Keratinocyte (primary cell): Measurements from ENCODE around the gene RABGGTA. TPM values are rescaled to one million over a fixed set of nuclear protein-coding genes. Genes with fewer than 3 reads are reported as not detected.

Experiments used
- DNase-seq: peaks from one replicate; pipeline ENCODE4 v3.0.0-alpha.2; 2011; ENCODE audit warnings: low read depth, missing footprints, low spot score
- FAIRE-seq: peaks from 2 replicates; lab custom pipeline; 2011; peaks lifted over from hg19 to GRCh38; lab: Jason Lieb, UNC
- H2AFZ ChIP-seq: 2 replicates; pipeline ENCODE4 v1.6.0; 2012; ENCODE audit warnings: low read length, control low read depth, inconsistent platforms; ENCODE audit not compliant: control insufficient read depth
- H3K27ac ChIP-seq: 2 replicates; pipeline ENCODE4 v1.5.1; 2011; ENCODE audit warnings: low read length; ENCODE audit not compliant: control insufficient read depth, insufficient read depth
- H3K27me3 ChIP-seq: 3 replicates; pipeline ENCODE4 v1.6.0; 2011; ENCODE audit warnings: low read length; ENCODE audit not compliant: control insufficient read depth, insufficient read depth; ENCODE audit errors: extremely low read depth
- H3K36me3 ChIP-seq, 2 experiments: 2 replicates in 1 of 2; 3 replicates in 1 of 2; pipeline ENCODE4 v1.5.1; 2011; ENCODE audit warnings: low read length in 2 of 2, mild to moderate bottlenecking in 1 of 2; ENCODE audit not compliant: control insufficient read depth in 2 of 2, insufficient read depth in 2 of 2; ENCODE audit errors: extremely low read depth in 1 of 2
- H3K4me1 ChIP-seq: 3 replicates; pipeline ENCODE4 v1.5.1; 2011; ENCODE audit warnings: low read length; ENCODE audit not compliant: control insufficient read depth, insufficient read depth; ENCODE audit errors: extremely low read depth
- H3K4me2 ChIP-seq: 3 replicates; pipeline ENCODE4 v1.6.0; 2011; ENCODE audit warnings: low read depth, low read length; ENCODE audit not compliant: control insufficient read depth, insufficient read depth; ENCODE audit errors: extremely low read depth
- H3K4me3 ChIP-seq, 3 experiments: fragments of 200-600 bp in 1 of 3; sonication (generic) in 1 of 3; 2 replicates in 2 of 3; 3 replicates in 1 of 3; pipeline ENCODE4 v1.5.1; 2011 to 2016; ENCODE audit warnings: low read length in 3 of 3, mild to moderate bottlenecking in 3 of 3, control low read depth in 2 of 3, inconsistent platforms in 1 of 3, low read depth in 1 of 3, mixed read lengths in 1 of 3, mixed run types in 1 of 3, moderate library complexity in 1 of 3; ENCODE audit not compliant: control insufficient read depth in 2 of 3, insufficient read depth in 2 of 3; ENCODE audit errors: extremely low read depth in 1 of 3
- H3K79me2 ChIP-seq: 2 replicates; pipeline ENCODE4 v1.6.0; 2012; ENCODE audit warnings: low read length; ENCODE audit not compliant: control insufficient read depth, insufficient read depth
- H3K9ac ChIP-seq: 3 replicates; pipeline ENCODE4 v1.6.0; 2011; ENCODE audit warnings: low read length; ENCODE audit not compliant: control insufficient read depth, insufficient read depth; ENCODE audit errors: extremely low read depth
- H3K9me1 ChIP-seq: 3 replicates; pipeline ENCODE4 v1.6.0; 2011; ENCODE audit warnings: low read length; ENCODE audit not compliant: control insufficient read depth, insufficient read depth; ENCODE audit errors: extremely low read depth
- H3K9me3 ChIP-seq: 2 replicates; pipeline ENCODE4 v1.5.1; 2012; ENCODE audit warnings: low read depth, low read length; ENCODE audit not compliant: control insufficient read depth
- H4K20me1 ChIP-seq: 3 replicates; pipeline ENCODE4 v1.6.0; 2011; ENCODE audit warnings: low read length; ENCODE audit not compliant: control insufficient read depth, insufficient read depth; ENCODE audit errors: extremely low read depth
- CTCF ChIP-seq, 3 experiments: IDR thresholded peaks in 1 of 3; conservative IDR thresholded peaks in 1 of 3; optimal IDR thresholded peaks in 1 of 3; 2 replicates in 2 of 3; 3 replicates in 1 of 3; pipeline versions ENCODE3 to v1.5.1; 2011; ENCODE audit warnings: low read length in 3 of 3, mild to moderate bottlenecking in 3 of 3, moderate library complexity in 2 of 3, control low read depth in 1 of 3, inconsistent platforms in 1 of 3; ENCODE audit not compliant: insufficient read depth in 2 of 3; ENCODE audit errors: extremely low read depth in 1 of 3
- EZH2 ChIP-seq: IDR thresholded peaks from one replicate; pipeline ENCODE4 v1.6.1; 2012; ENCODE audit warnings: inconsistent platforms, mild to moderate bottlenecking, low read length, moderate library complexity
- dilution Hi-C: fragments of 300-500 bp; cut with MboI; formaldehyde crosslinking; loops from one replicate; pipeline ENCODE4 v1.7.0; 2020; ENCODE audit warnings: low sequenced_read_pairs; ENCODE audit not compliant: extremely low pct_ligation_motif_present
- polyA plus RNA-seq, 5 experiments: library from polyadenylated mRNA; depleted of rRNA in 3 of 5; stranded (reverse) in 3 of 5; stranded (forward) in 1 of 5; unstranded in 1 of 5; fragments of >200 nt; gene quantifications; 1 replicate in 1 of 5; 2 replicates in 3 of 5; 3 replicates in 1 of 5; pipeline versions ENCODE4 v1.2.1 to v1.2.3, GENCODE V29; 2011 to 2012; ENCODE audit warnings: missing spikeins in 2 of 5, low read depth in 1 of 5, low replicate concordance in 1 of 5

The RABGGTA gene
- polyA plus RNA-seq, 1 donor (not counting 4 experiments of a cell fraction or from before 2014, with no cell fraction given): 29.0 TPM

GRCh38 chr14:24254630-24255392 lies 16.6 kb downstream of the RABGGTA start:
- H3K4me2 ChIP-seq: no peak overlapping the region
- DNase-seq: no peak
- FAIRE-seq: no peak
- no peak overlapping the region for H3K4me3 ChIP-seq
- H2AFZ ChIP-seq: no peak overlapping the region
- H3K79me2 ChIP-seq: no peaks in the 10 kb centered on the region
- H3K36me3 ChIP-seq: peaks cover 18 to 28% of the 10 kb centered on the region in 2 experiments
- H3K9me3 ChIP-seq: no peaks in the 10 kb centered on the region
- H3K27me3 ChIP-seq: no peaks in the 10 kb centered on the region
- H4K20me1 ChIP-seq: no peaks in the 10 kb centered on the region
- no peak overlapping the region for H3K27ac ChIP-seq
- H3K9ac ChIP-seq: no peak overlapping the region
- dilution Hi-C loops: no loop called here
- H3K9me1 ChIP-seq: no peaks in the 10 kb centered on the region
- H3K4me1 ChIP-seq: peaks cover 13% of the 10 kb centered on the region
- TF ChIP-seq CTCF (optimal IDR thresholded peaks at IDR 0.05 in 1 of 3, IDR thresholded peaks at IDR 0.05 in 1 of 3, conservative IDR thresholded peaks at IDR 0.05 in 1 of 3; ENCODE audit: extremely low read depth in 1 of 3, insufficient read depth in 2 of 3, low read length in 3 of 3) (no peak), EZH2 (no peak)

- H3K27me3 ChIP-seq: no peaks in the 10 kb centered on the region
- dilution Hi-C loops: no loop called here
- peaks cover 22 to 28% of the 10 kb centered on the region in 2 experiments for H3K36me3 ChIP-seq
- no peaks in the 10 kb centered on the region for H4K20me1 ChIP-seq
- TF ChIP-seq EZH2: no peak
- TF ChIP-seq CTCF (optimal IDR thresholded peaks at IDR 0.05 in 1 of 3, IDR thresholded peaks at IDR 0.05 in 1 of 3, conservative IDR thresholded peaks at IDR 0.05 in 1 of 3; ENCODE audit: extremely low read depth in 1 of 3, insufficient read depth in 2 of 3, low read length in 3 of 3): no peak
- no peaks in the 10 kb centered on the region for H3K9me1 ChIP-seq
- H3K9me3 ChIP-seq: no peaks in the 10 kb centered on the region
- no peak overlapping the region for H3K4me3 ChIP-seq
- FAIRE-seq (no peak), DNase-seq (no peak)
- H3K9ac ChIP-seq: no peak overlapping the region
- no peaks in the 10 kb centered on the region for H3K79me2 ChIP-seq
- no peak overlapping the region for H3K4me2 ChIP-seq
- no peak overlapping the region for H3K27ac ChIP-seq
- peaks cover 6% of the 10 kb centered on the region for H3K4me1 ChIP-seq
- H2AFZ ChIP-seq: no peak overlapping the region
These were observed 17.5 kb downstream of the RABGGTA start for GRCh38 chr14:24253936-24254335.
